Neural progenitor cell (in vitro differentiated cells): ENCODE data around the gene CDK5RAP2. TPM values are rescaled to one million over a fixed set of nuclear protein-coding genes. Genes with fewer than 3 reads are reported as not detected.

Experiments used
- DNase-seq: peaks from one replicate; pipeline ENCODE4 v3.0.0-alpha.2; 2016; ENCODE audit warnings: low spot score
- H2AFZ ChIP-seq: fragments of 200-600 bp; sonication (generic); replicated peaks from 2 replicates; pipeline ENCODE4 v1.6.1; 2016; ENCODE audit warnings: antibody characterized with exemption
- H3F3A ChIP-seq: fragments of 200-600 bp; sonication (generic); 2 replicates; pipeline ENCODE4 v1.6.1; 2016; ENCODE audit warnings: antibody characterized with exemption, low read depth
- H3K27ac ChIP-seq: fragments of 200-600 bp; sonication (generic); 2 replicates; pipeline ENCODE4 v1.5.1; 2016; ENCODE audit warnings: mild to moderate bottlenecking
- H3K27me3 ChIP-seq: fragments of 200-600 bp; sonication (generic); 2 replicates; pipeline ENCODE4 v1.6.1; 2016; ENCODE audit warnings: mild to moderate bottlenecking, moderate library complexity
- H3K36me3 ChIP-seq: fragments of 200-600 bp; sonication (generic); 2 replicates; pipeline ENCODE4 v1.5.1; 2016
- H3K4me1 ChIP-seq: fragments of 200-600 bp; sonication (generic); 2 replicates; pipeline ENCODE4 v1.6.1; 2016; ENCODE audit warnings: mixed run types
- H3K4me2 ChIP-seq: fragments of 200-600 bp; sonication (generic); 2 replicates; pipeline ENCODE4 v1.6.1; 2016
- H3K4me3 ChIP-seq: fragments of 200-600 bp; sonication (generic); 2 replicates; pipeline ENCODE4 v1.5.1; 2016
- H3K79me2 ChIP-seq: fragments of 200-600 bp; sonication (generic); 2 replicates; pipeline ENCODE4 v1.6.1; 2016; ENCODE audit warnings: low read depth
- H3K9ac ChIP-seq: fragments of 200-600 bp; sonication (generic); 2 replicates; pipeline ENCODE4 v1.6.1; 2016
- H3K9me3 ChIP-seq: fragments of 200-600 bp; sonication (generic); 2 replicates; pipeline ENCODE4 v1.5.1; 2016; ENCODE audit warnings: low read depth
- H4K20me1 ChIP-seq: fragments of 200-600 bp; sonication (generic); 2 replicates; pipeline ENCODE4 v1.6.1; 2016; ENCODE audit warnings: low read depth
- H3K27ac Mint-ChIP-seq: 3 replicates; pipeline ENCODE4 v1.8.0; 2021; ENCODE audit warnings: mixed read lengths
- H3K27me3 Mint-ChIP-seq: 2 replicates; pipeline ENCODE4 v1.8.0; 2022; ENCODE audit warnings: low read depth, mild to moderate bottlenecking, inconsistent platforms, moderate library complexity, mixed read lengths; ENCODE audit not compliant: insufficient read depth
- H3K36me3 Mint-ChIP-seq: 3 replicates; pipeline ENCODE4 v1.8.0; 2021; ENCODE audit warnings: mixed read lengths
- H3K4me1 Mint-ChIP-seq: 3 replicates; pipeline ENCODE4 v1.8.0; 2021; ENCODE audit warnings: mixed read lengths
- H3K4me3 Mint-ChIP-seq: 3 replicates; pipeline ENCODE4 v1.8.0; 2021; ENCODE audit warnings: mild to moderate bottlenecking, moderate library complexity, mixed read lengths
- H3K9me3 Mint-ChIP-seq: 3 replicates; pipeline ENCODE4 v1.8.0; 2020; ENCODE audit warnings: mixed read lengths
- EZH2 ChIP-seq: fragments of 200-600 bp; sonication (generic); IDR thresholded peaks from 2 replicates; pipeline ENCODE4 v1.6.1; 2017; ENCODE audit warnings: antibody characterized with exemption, mild to moderate bottlenecking, moderate library complexity
- EZH2phosphoT487 ChIP-seq: fragments of 200-600 bp; sonication (generic); IDR thresholded peaks from 2 replicates; pipeline ENCODE4 v1.6.1; 2017; ENCODE audit warnings: antibody characterized with exemption
- total RNA-seq: library from RNA; depleted of rRNA; stranded (reverse); fragments of >200 nt; gene quantifications from 2 replicates; pipeline ENCODE4 v1.2.3, GENCODE V29; 2015; ENCODE audit warnings: low replicate concordance
- TF ChIP-seq, protein P1 (sequence below): fragments of 200-600 bp; sonication (generic); IDR thresholded peaks from 2 replicates; pipeline ENCODE4 v1.5.1; 2017; ENCODE audit warnings: antibody characterized with exemption, mild to moderate bottlenecking

CDK5RAP2 gene
- total RNA-seq, 1 donor from 2014 or later = 62.5 TPM

DNA sequence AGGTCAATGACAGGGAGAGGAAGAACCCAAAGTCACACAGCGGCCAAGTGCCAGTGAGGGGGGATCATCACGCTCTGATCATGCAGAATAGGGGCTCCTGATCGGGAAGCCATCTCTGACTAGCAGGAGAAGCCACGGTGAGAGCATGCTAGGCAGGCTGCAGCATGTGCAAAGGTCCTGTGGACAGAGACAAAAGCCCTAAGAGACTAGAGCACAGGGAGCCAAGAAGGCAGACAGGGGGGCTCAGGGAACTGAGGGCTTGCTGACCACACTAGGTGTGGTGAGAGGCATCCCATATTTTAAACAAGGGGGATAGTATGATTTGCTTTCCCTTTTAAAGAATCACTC, 195.1 kb downstream of the CDK5RAP2 start:
- no peak overlapping the region for H3K4me3 Mint-ChIP-seq
- Histone ChIP-seq H3K27me3 (no peaks in the 10 kb centered on the region), H3K36me3 (no peaks in the 10 kb centered on the region), H3K9ac (no peak overlapping the region), H3K79me2 (no peaks in the 10 kb centered on the region), H3K9me3 (no peaks in the 10 kb centered on the region), H3K27ac (no peak overlapping the region), H3K4me2 (no peak overlapping the region), H3K4me1 (peaks cover 13% of the 10 kb centered on the region), H4K20me1 (peaks cover 6% of the 10 kb centered on the region), H2AFZ (no peak overlapping the region), H3F3A (no peaks in the 10 kb centered on the region), H3K4me3 (no peak overlapping the region)
- peaks cover 16% of the 10 kb centered on the region for H3K36me3 Mint-ChIP-seq
- H3K4me1 Mint-ChIP-seq = peaks cover 13% of the 10 kb centered on the region
- H3K9me3 Mint-ChIP-seq = peaks cover 12% of the 10 kb centered on the region
- DNase-seq = no peak
- peaks cover 12% of the 10 kb centered on the region for H3K27me3 Mint-ChIP-seq
- TF ChIP-seq EZH2phosphoT487 (no peak), EZH2 (no peak)
- TF ChIP-seq, protein P1, sequence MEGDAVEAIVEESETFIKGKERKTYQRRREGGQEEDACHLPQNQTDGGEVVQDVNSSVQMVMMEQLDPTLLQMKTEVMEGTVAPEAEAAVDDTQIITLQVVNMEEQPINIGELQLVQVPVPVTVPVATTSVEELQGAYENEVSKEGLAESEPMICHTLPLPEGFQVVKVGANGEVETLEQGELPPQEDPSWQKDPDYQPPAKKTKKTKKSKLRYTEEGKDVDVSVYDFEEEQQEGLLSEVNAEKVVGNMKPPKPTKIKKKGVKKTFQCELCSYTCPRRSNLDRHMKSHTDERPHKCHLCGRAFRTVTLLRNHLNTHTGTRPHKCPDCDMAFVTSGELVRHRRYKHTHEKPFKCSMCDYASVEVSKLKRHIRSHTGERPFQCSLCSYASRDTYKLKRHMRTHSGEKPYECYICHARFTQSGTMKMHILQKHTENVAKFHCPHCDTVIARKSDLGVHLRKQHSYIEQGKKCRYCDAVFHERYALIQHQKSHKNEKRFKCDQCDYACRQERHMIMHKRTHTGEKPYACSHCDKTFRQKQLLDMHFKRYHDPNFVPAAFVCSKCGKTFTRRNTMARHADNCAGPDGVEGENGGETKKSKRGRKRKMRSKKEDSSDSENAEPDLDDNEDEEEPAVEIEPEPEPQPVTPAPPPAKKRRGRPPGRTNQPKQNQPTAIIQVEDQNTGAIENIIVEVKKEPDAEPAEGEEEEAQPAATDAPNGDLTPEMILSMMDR = no peak
- H3K27ac Mint-ChIP-seq = no peak overlapping the region

DNA sequence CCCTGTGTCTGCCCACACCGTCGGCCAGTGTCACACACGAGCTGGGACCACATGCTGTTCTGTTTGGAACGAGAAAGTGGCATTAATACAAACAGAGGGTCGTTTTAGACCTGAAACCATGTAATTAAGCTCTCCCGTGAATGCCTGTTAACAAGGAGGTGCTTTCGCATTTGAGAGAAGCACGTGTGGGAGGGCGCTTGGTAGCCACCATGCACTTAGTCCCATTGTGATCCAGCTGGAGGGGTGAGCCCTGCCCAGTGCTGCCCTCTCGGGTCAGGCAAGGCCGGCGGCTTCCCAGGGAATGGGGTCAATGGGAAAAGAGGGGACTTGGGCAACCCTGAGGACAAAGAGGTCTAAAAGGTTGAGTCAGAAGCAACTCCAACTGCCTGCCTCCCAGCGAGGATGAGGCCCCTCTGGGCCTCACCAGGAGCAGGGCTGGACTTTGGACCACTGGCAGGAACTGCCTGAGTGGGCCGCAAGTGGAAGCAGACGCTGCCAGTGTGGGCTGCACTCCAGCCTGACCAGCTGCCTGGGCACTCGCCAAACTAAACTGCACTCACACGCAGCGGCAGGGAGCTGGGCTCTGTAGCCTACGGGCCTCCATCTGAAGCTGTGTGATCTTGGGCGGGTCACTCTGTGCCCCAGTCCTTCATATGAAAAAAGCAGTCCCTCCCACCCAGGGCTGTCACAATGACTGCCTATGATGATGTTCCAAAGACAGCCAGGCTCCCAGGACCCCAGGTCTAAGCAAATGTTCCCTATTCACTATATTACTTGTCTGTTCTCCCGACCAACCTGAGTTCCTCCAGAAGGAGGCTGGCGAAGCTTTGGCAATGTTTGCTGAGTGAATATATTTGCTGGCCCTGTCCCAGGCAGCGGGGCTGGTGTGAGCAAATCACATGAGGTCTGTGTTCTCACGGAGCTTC, 195.7 kb downstream of the CDK5RAP2 start:
- no peak overlapping the region for H3K27ac ChIP-seq
- no peaks in the 10 kb centered on the region for H3K79me2 ChIP-seq
- H3K4me1 Mint-ChIP-seq = peaks cover 13% of the 10 kb centered on the region
- H3K27me3 Mint-ChIP-seq = peaks cover 12% of the 10 kb centered on the region
- peaks cover 15% of the 10 kb centered on the region for H3K36me3 Mint-ChIP-seq
- peaks cover 13% of the 10 kb centered on the region for H3K9me3 Mint-ChIP-seq
- peak overlapping the region; percentile 53 for H3K27ac Mint-ChIP-seq
- no peaks in the 10 kb centered on the region for H3K27me3 ChIP-seq
- no peak overlapping the region for H3K9ac ChIP-seq
- H3K4me3 Mint-ChIP-seq = no peak overlapping the region
- H3K4me2 ChIP-seq = peak overlapping the region; percentile 8
- H3K9me3 ChIP-seq = no peaks in the 10 kb centered on the region
- H4K20me1 ChIP-seq = peaks cover 6% of the 10 kb centered on the region
- DNase-seq = peak; percentile 52
- peaks cover 13% of the 10 kb centered on the region for H3K4me1 ChIP-seq
- no peak overlapping the region for H3K4me3 ChIP-seq
- no peak overlapping the region for H2AFZ ChIP-seq
- no peaks in the 10 kb centered on the region for H3F3A ChIP-seq
- H3K36me3 ChIP-seq = no peaks in the 10 kb centered on the region
- TF ChIP-seq EZH2 = no peak
- TF ChIP-seq, protein P1 = peak; percentile 22
- no peak for TF ChIP-seq EZH2phosphoT487

DNA sequence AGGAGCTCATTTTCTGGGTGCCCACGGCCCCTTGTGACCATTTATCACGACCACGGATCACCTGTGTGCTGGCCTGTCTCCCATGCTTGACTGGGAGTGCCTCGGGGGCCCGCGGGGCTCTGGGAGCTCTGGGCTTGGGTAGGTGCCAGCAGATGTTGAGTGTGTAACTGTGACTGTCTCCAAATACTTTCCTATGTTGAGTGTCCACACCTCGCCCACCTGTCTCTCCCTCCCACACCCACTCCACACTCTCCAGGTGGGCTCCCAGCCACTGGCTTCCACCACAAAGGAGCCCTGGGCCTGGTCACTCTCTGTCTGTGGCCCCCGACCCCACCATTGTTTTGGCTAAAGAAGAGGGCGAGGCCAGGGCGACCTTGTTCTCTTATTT, 196.4 kb downstream of the CDK5RAP2 start:
- Histone ChIP-seq H4K20me1 (peaks cover 6% of the 10 kb centered on the region), H3K36me3 (no peaks in the 10 kb centered on the region), H3K9me3 (no peaks in the 10 kb centered on the region), H3K4me3 (no peak overlapping the region), H3K27ac (no peak overlapping the region), H3K9ac (no peak overlapping the region), H3F3A (no peaks in the 10 kb centered on the region), H3K4me1 (peaks cover 13% of the 10 kb centered on the region), H2AFZ (no peak overlapping the region), H3K4me2 (peak overlapping the region; percentile 8), H3K27me3 (no peaks in the 10 kb centered on the region), H3K79me2 (no peaks in the 10 kb centered on the region)
- Mint-ChIP-seq H3K4me3 (no peak overlapping the region), H3K27me3 (peaks cover 12% of the 10 kb centered on the region), H3K27ac (no peak overlapping the region), H3K36me3 (peaks cover 9% of the 10 kb centered on the region), H3K4me1 (peaks cover 13% of the 10 kb centered on the region), H3K9me3 (peaks cover 19% of the 10 kb centered on the region)
- DNase-seq = no peak
- TF ChIP-seq, protein P1 = no peak
- TF ChIP-seq EZH2 (no peak), EZH2phosphoT487 (no peak)
